ENCODE data around the gene FGF12.

The FGF12 gene

GRCh38 chr3:192685801-192686200, 41.5 kb downstream of the FGF12 start:
- no peak overlapping the region for H3K4me3 ChIP-seq (ENCODE audit: low read depth, low read length)
- no peak for TF ChIP-seq CTCF (IDR thresholded peaks at IDR 0.05; ENCODE audit: insufficient read depth, low read depth, low read length, missing control alignments)
- no peak for DNase-seq (ENCODE audit: low read depth)

GRCh38 chr3:192684151-192684550, 43.2 kb downstream of the FGF12 start:
- no peak overlapping the region for H3K4me3 ChIP-seq (ENCODE audit: low read depth, low read length)
- no peak for DNase-seq (ENCODE audit: low read depth)
- no peak for TF ChIP-seq CTCF (IDR thresholded peaks at IDR 0.05; ENCODE audit: insufficient read depth, low read depth, low read length, missing control alignments)

GRCh38 chr3:192675958-192676649, 51.2 kb downstream of the FGF12 start:
- no peak overlapping the region for H3K4me3 ChIP-seq (ENCODE audit: low read depth, low read length)
- TF ChIP-seq CTCF (IDR thresholded peaks at IDR 0.05; ENCODE audit: insufficient read depth, low read depth, low read length, missing control alignments), result no peak
- DNase-seq (ENCODE audit: low read depth), result peak; percentile 38

GRCh38 chr3:192655628-192656027, 71.7 kb downstream of the FGF12 start:
- no peak for DNase-seq (ENCODE audit: low read depth)
- H3K4me3 ChIP-seq (ENCODE audit: low read depth, low read length), result no peak overlapping the region
- TF ChIP-seq CTCF (IDR thresholded peaks at IDR 0.05; ENCODE audit: insufficient read depth, low read depth, low read length, missing control alignments), result no peak

- no peak for DNase-seq (ENCODE audit: low read depth)
- no peak for TF ChIP-seq CTCF (IDR thresholded peaks at IDR 0.05; ENCODE audit: insufficient read depth, low read depth, low read length, missing control alignments)
- no peak overlapping the region for H3K4me3 ChIP-seq (ENCODE audit: low read depth, low read length)
Measured at GRCh38 chr3:192655040-192655439, 72.3 kb downstream of the FGF12 start.

- DNase-seq (ENCODE audit: low read depth), result no peak
- TF ChIP-seq CTCF (IDR thresholded peaks at IDR 0.05; ENCODE audit: insufficient read depth, low read depth, low read length, missing control alignments), result no peak
- no peak overlapping the region for H3K4me3 ChIP-seq (ENCODE audit: low read depth, low read length)
Measured at GRCh38 chr3:192653862-192654261, 73.5 kb downstream of the FGF12 start.

- no peak overlapping the region for H3K4me3 ChIP-seq (ENCODE audit: low read depth, low read length)
- DNase-seq (ENCODE audit: low read depth), result no peak
- no peak for TF ChIP-seq CTCF (IDR thresholded peaks at IDR 0.05; ENCODE audit: insufficient read depth, low read depth, low read length, missing control alignments)
Measured at GRCh38 chr3:192652727-192653126, 74.6 kb downstream of the FGF12 start.

Measured in GM12865 (cell line).